H9 (cell line): ENCODE data around the gene KIF5C. TPM values are rescaled to one million over a fixed set of nuclear protein-coding genes. Genes with fewer than 3 reads are reported as not detected.

Source experiments
- DNase-seq: peaks from one replicate; pipeline ENCODE4 v3.0.0-alpha.2; 2017
- H2AFZ ChIP-seq: one replicate; pipeline ENCODE4 v1.6.1; 2013; ENCODE audit warnings: mild to moderate bottlenecking, low read length, control low read depth, moderate library complexity
- H2AK5ac ChIP-seq: 2 replicates; pipeline ENCODE4 v1.6.1; 2013; ENCODE audit warnings: low read length, control low read depth, mixed read lengths; ENCODE audit not compliant: insufficient read length
- H2BK120ac ChIP-seq: one replicate; pipeline ENCODE4 v1.6.1; 2013; ENCODE audit warnings: low read depth, mild to moderate bottlenecking, low read length, control low read depth, inconsistent platforms; ENCODE audit not compliant: poor library complexity, severe bottlenecking
- H2BK12ac ChIP-seq: 2 replicates; pipeline ENCODE4 v1.6.1; 2013; ENCODE audit warnings: low read length, control low read depth, mixed read lengths, low read depth; ENCODE audit not compliant: insufficient read length
- H2BK15ac ChIP-seq: 2 replicates; pipeline ENCODE4 v1.6.1; 2013; ENCODE audit warnings: low read depth, low read length, control low read depth
- H2BK20ac ChIP-seq: one replicate; pipeline ENCODE4 v1.6.1; 2013; ENCODE audit warnings: low read depth, mild to moderate bottlenecking, low read length, control low read depth, inconsistent platforms; ENCODE audit not compliant: poor library complexity, severe bottlenecking
- H2BK5ac ChIP-seq: 2 replicates; pipeline ENCODE4 v1.6.1; 2013; ENCODE audit warnings: low read length, control low read depth, mixed read lengths; ENCODE audit not compliant: insufficient read length
- H3K14ac ChIP-seq: 2 replicates; pipeline ENCODE4 v1.6.1; 2013; ENCODE audit warnings: low read length, control low read depth; ENCODE audit not compliant: insufficient read depth
- H3K18ac ChIP-seq: 2 replicates; pipeline ENCODE4 v1.6.1; 2013; ENCODE audit warnings: low read depth, mild to moderate bottlenecking, mixed read lengths, low read length, control low read depth; ENCODE audit not compliant: insufficient read length
- H3K23ac ChIP-seq: 2 replicates; pipeline ENCODE4 v1.6.1; 2013; ENCODE audit warnings: low read length, control low read depth, mixed read lengths, low read depth; ENCODE audit not compliant: insufficient read length
- H3K23me2 ChIP-seq: 2 replicates; pipeline ENCODE4 v1.6.1; 2013; ENCODE audit warnings: low read depth, mild to moderate bottlenecking, mixed read lengths, low read length, control low read depth; ENCODE audit not compliant: insufficient read length, poor library complexity, severe bottlenecking
- H3K27ac ChIP-seq: 2 replicates; pipeline ENCODE4 v1.5.1; 2013; ENCODE audit warnings: low read length, control low read depth, mixed read lengths, low read depth; ENCODE audit not compliant: insufficient read length
- H3K27me3 ChIP-seq: 2 replicates; pipeline ENCODE4 v1.6.1; 2013; ENCODE audit warnings: low read length, control low read depth, inconsistent platforms; ENCODE audit not compliant: insufficient read depth
- H3K4ac ChIP-seq: 2 replicates; pipeline ENCODE4 v1.6.1; 2013; ENCODE audit warnings: low read depth, mild to moderate bottlenecking, control low read depth, inconsistent platforms, low read length, moderate library complexity
- H3K4me1 ChIP-seq: 2 replicates; pipeline ENCODE4 v1.6.1; 2013; ENCODE audit warnings: low read length, control low read depth, inconsistent platforms; ENCODE audit not compliant: insufficient read depth
- H3K4me2 ChIP-seq: 2 replicates; pipeline ENCODE4 v1.6.1; 2013; ENCODE audit warnings: low read length, control low read depth, mixed read lengths; ENCODE audit not compliant: insufficient read length, insufficient read depth
- H3K56ac ChIP-seq: 2 replicates; pipeline ENCODE4 v1.6.1; 2013; ENCODE audit warnings: low read depth, mild to moderate bottlenecking, mixed read lengths, low read length, control low read depth; ENCODE audit not compliant: insufficient read length
- H3K79me1 ChIP-seq: 2 replicates; pipeline ENCODE4 v1.6.1; 2013; ENCODE audit warnings: low read depth, mild to moderate bottlenecking, moderate library complexity, low read length, control low read depth, inconsistent platforms; ENCODE audit not compliant: insufficient read depth, poor library complexity, severe bottlenecking
- H3K79me2 ChIP-seq: 2 replicates; pipeline ENCODE4 v1.6.1; 2013; ENCODE audit warnings: low read length, control low read depth, inconsistent platforms; ENCODE audit not compliant: insufficient read depth
- H3K9ac ChIP-seq: 2 replicates; pipeline ENCODE4 v1.6.1; 2013; ENCODE audit warnings: low read length, control low read depth, mixed read lengths; ENCODE audit not compliant: insufficient read length; ENCODE audit errors: extremely low read depth
- H3K9me3 ChIP-seq: one replicate; pipeline ENCODE4 v1.6.1; 2013; ENCODE audit warnings: low read depth, low read length, inconsistent platforms; ENCODE audit not compliant: control insufficient read depth
- H3T11ph ChIP-seq: one replicate; pipeline ENCODE4 v1.6.1; 2013; ENCODE audit warnings: mild to moderate bottlenecking, low read length, control low read depth, inconsistent platforms
- H4K20me1 ChIP-seq: one replicate; pipeline ENCODE4 v1.6.1; 2013; ENCODE audit not compliant: control insufficient read depth, insufficient read length, insufficient read depth
- H4K5ac ChIP-seq: 2 replicates; pipeline ENCODE4 v1.6.1; 2013; ENCODE audit warnings: low read depth, mild to moderate bottlenecking, mixed read lengths, low read length, control low read depth; ENCODE audit not compliant: insufficient read length
- H4K8ac ChIP-seq: replicated peaks from 2 replicates; pipeline ENCODE4 v1.6.1; 2013; ENCODE audit warnings: low read length, control low read depth, mixed read lengths, low read depth; ENCODE audit not compliant: insufficient read length
- H4K91ac ChIP-seq: 2 replicates; pipeline ENCODE4 v1.6.1; 2013; ENCODE audit warnings: low read depth, mild to moderate bottlenecking, moderate library complexity, mixed read lengths, low read length, control low read depth; ENCODE audit not compliant: insufficient read length
- H3K27ac Mint-ChIP-seq, 3 experiments: 2 replicates in 2 of 3; 3 replicates in 1 of 3; pipeline ENCODE4 v1.8.0; 2020 to 2021; ENCODE audit warnings: mixed read lengths in 3 of 3, mild to moderate bottlenecking in 1 of 3, moderate library complexity in 1 of 3
- H3K27me3 Mint-ChIP-seq: 2 replicates; pipeline ENCODE4 v1.8.0; 2021; ENCODE audit warnings: low read depth, mild to moderate bottlenecking, moderate library complexity, mixed read lengths
- H3K36me3 Mint-ChIP-seq, 3 experiments: 2 replicates in 2 of 3; 3 replicates in 1 of 3; pipeline ENCODE4 v1.8.0; 2020 to 2021; ENCODE audit warnings: low read depth in 3 of 3, mixed read lengths in 3 of 3; ENCODE audit not compliant: insufficient read depth in 1 of 3
- H3K4me1 Mint-ChIP-seq, 2 experiments: 2 replicates each; pipeline ENCODE4 v1.8.0; 2020; ENCODE audit warnings: mixed read lengths in 2 of 2
- H3K4me3 Mint-ChIP-seq, 2 experiments: 2 replicates in 1 of 2; 3 replicates in 1 of 2; pipeline ENCODE4 v1.8.0; 2020 to 2021; ENCODE audit warnings: mild to moderate bottlenecking in 2 of 2, mixed read lengths in 2 of 2, moderate library complexity in 1 of 2
- H3K9me3 Mint-ChIP-seq, 2 experiments: 2 replicates in 1 of 2; 3 replicates in 1 of 2; pipeline ENCODE4 v1.8.0; 2020; ENCODE audit warnings: mild to moderate bottlenecking in 2 of 2, mixed read lengths in 2 of 2, moderate library complexity in 1 of 2
- CTCF ChIP-seq: fragments of 200-600 bp; sonication (generic); conservative IDR thresholded peaks from 3 replicates; pipeline ENCODE4 v1.8.0; 2021; ENCODE audit warnings: antibody characterized with exemption, mild to moderate bottlenecking
- WGBS: extraction: QIAGEN DNeasy Blood & Tissue Kit; methylation state at CpG from one replicate; pipeline ENCODE4 v1.1.7; 2013; ENCODE audit warnings: missing lambda C conversion rate, low lambda C conversion rate, mixed read lengths; ENCODE audit not compliant: insufficient read length; ENCODE audit errors: extremely low coverage; 5-methylcytosine and 5-hydroxymethylcytosine counted together
- total RNA-seq: library from RNA; stranded (reverse); gene quantifications from 2 replicates; pipeline ENCODE4 v1.2.1, GENCODE V29; 2021

KIF5C gene
- total RNA-seq, 1 experiment from 2014 or later: 52.9 TPM

- no peak overlapping the region for H3K4me3 Mint-ChIP-seq
- Histone ChIP-seq H3K27me3 (no peaks in the 10 kb centered on the region), H3T11ph (peak overlapping the region; percentile 6), H2AK5ac (no peak overlapping the region), H2AFZ (no peak overlapping the region), H3K4me2 (no peak overlapping the region), H3K27ac (no peak overlapping the region), H3K14ac (no peak overlapping the region), H3K9ac (no peak overlapping the region), H3K56ac (no peak overlapping the region), H2BK5ac (no peak overlapping the region), H4K91ac (no peak overlapping the region), H2BK20ac (no peak overlapping the region), H3K79me2 (peaks cover 7% of the 10 kb centered on the region), H3K9me3 (peaks cover 9% of the 10 kb centered on the region), H2BK120ac (no peak overlapping the region), H2BK12ac (no peak overlapping the region), H2BK15ac (no peak overlapping the region), H4K5ac (no peak overlapping the region), H3K4ac (no peak overlapping the region), H3K18ac (no peak overlapping the region), H3K4me1 (no peaks in the 10 kb centered on the region; the same call in 1 of the 2 replicates), H3K23me2 (no peaks in the 10 kb centered on the region), H3K23ac (no peak overlapping the region), H3K79me1 (peaks cover 7% of the 10 kb centered on the region), H4K8ac (no peak overlapping the region), H4K20me1 (no peaks in the 10 kb centered on the region)
- H3K4me1 Mint-ChIP-seq: peaks cover 0 to 5% of the 10 kb centered on the region in 2 experiments; a peak in 2 of 4 replicates
- no CpG with 5 or more reads among the region's 4 CpGs for WGBS
- no peak for DNase-seq
- H3K36me3 Mint-ChIP-seq: peaks cover 16 to 23% (median 20%) of the 10 kb centered on the region in 3 experiments
- no peak for TF ChIP-seq CTCF
- no peaks in the 10 kb centered on the region for H3K27me3 Mint-ChIP-seq
- H3K27ac Mint-ChIP-seq: 0 out of 7 replicates have a peak overlapping the region, but pooled peaks of 2 of the 3 experiments have one; percentile 20 to 62
- H3K9me3 Mint-ChIP-seq: peaks cover 18% of the 10 kb centered on the region in 2 experiments
These were observed 21.1 kb downstream of the KIF5C start for GRCh38 chr2:148896136-148896535.
